Esophagus squamous epithelium (tissue), 5 donors: ENCODE measurements around the gene PRRT2. TPM values are rescaled to one million over a fixed set of nuclear protein-coding genes. Genes with fewer than 3 reads are reported as not detected.

ENCODE experiments used
- DNase-seq: peaks from one replicate; lab custom pipeline; 2025; lab: John Stamatoyannopoulos, UW
- H3K27ac ChIP-seq, 4 donors: fragments of 200-600 bp; sonication (generic); one replicate each; pipeline ENCODE4 v1.5.1; 2016 to 2019; ENCODE audit warnings: mild to moderate bottlenecking in 1 of 4
- H3K27me3 ChIP-seq, 4 donors: fragments of 200-600 bp; sonication (generic); 1 replicate in 3 of 4; 2 replicates in 1 of 4; pipeline versions ENCODE4 v1.5.1 to v1.6.0; 2017 to 2021; ENCODE audit warnings: antibody characterized with exemption in 1 of 4
- H3K36me3 ChIP-seq, 3 donors: fragments of 200-600 bp; sonication (generic); one replicate each; pipeline ENCODE4 v1.5.1; 2016 to 2019
- H3K4me1 ChIP-seq, 3 donors: fragments of 200-600 bp; sonication (generic); one replicate each; pipeline ENCODE4 v1.5.1; 2017 to 2019
- H3K4me3 ChIP-seq, 4 donors: fragments of 200-600 bp; sonication (generic); 1 replicate in 3 of 4; 2 replicates in 1 of 4; pipeline ENCODE4 v1.5.1; 2016 to 2019; ENCODE audit warnings: mild to moderate bottlenecking in 2 of 4, moderate library complexity in 1 of 4
- H3K9me3 ChIP-seq, 3 donors: fragments of 200-600 bp; sonication (generic); one replicate each; pipeline ENCODE4 v1.5.1; 2016 to 2019
- POLR2A ChIP-seq, 4 donors: fragments of 450-650 bp; IDR thresholded peaks; one replicate each; pipeline ENCODE4 v1.6.1; 2017; ENCODE audit warnings: antibody characterized with exemption in 4 of 4, mild to moderate bottlenecking in 4 of 4, moderate library complexity in 3 of 4
- WGBS, 2 donors: methylation state at CpG; one replicate each; pipeline ENCODE4 v1.1.5; 2018; 5-methylcytosine and 5-hydroxymethylcytosine counted together
- intact Hi-C: fragments of 100-400 bp; cut with DNase I; formaldehyde crosslinking; loops from one replicate; pipeline ENCODE4 v1.15.0; 2022
- total RNA-seq, 4 donors: library from RNA; depleted of rRNA; stranded (reverse); fragments of >200 nt; gene quantifications; one replicate each; pipeline ENCODE4 v1.1.0, GENCODE V29; 2016
- TF ChIP-seq, protein P1 (sequence below), 6 experiments: fragments of 450-650 bp in 4 of 6; fragments of 200-600 bp in 2 of 6; sonication (generic) in 2 of 6; IDR thresholded peaks; one replicate each; pipeline ENCODE4 v1.5.1; 2016 to 2019; ENCODE audit warnings: antibody characterized with exemption in 6 of 6, mild to moderate bottlenecking in 4 of 6, moderate library complexity in 4 of 6
- donor health status: DM: yes; HTN: yes; CAD: no.

PRRT2 gene
- total RNA-seq, 4 donors from 2014 or later, result 0.40 to 1.9 (median 0.53) TPM; not detected in 1

DNA sequence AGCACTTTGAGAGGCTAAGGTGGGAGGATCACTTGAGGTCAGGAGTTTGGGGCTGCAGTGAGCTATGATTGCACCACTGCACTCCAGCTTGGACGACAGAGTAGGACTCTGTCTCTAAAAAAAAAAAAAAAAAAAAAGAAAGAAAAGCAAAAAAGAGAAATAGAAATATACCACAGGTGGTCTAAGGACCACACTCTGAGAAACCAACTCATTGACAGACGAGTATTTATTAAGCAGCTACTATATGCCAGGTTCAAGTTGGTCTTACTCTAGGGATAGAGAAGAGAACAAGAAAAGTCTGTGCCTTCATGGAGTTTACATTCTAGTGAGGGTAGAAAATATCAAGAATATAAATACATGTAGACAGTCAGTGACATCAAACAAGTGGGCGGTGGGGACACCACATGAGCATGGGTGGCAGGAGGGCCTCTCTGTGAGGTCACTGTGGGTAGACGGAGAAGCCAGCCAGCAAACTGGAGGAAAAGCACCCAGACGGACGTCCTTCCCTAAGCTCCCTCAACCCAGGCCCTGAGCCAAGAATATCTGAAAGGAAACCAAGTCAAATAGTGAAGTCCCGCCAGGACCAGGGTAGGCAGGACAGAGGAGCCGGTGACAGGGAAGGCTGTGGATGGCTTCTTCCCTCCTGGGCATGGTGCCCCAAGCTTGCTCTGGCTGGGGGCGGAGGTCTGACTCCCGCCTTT is 46.3 kb downstream of the PRRT2 start:
- H3K9me3 ChIP-seq, result no peaks in the 10 kb centered on the region
- 68% methylated on average over 7 of the region's 10 CpGs for WGBS, 2 donors
- H3K36me3 ChIP-seq, result peaks cover 19 to 33% (median 22%) of the 10 kb centered on the region in 3 donors
- no peak overlapping the region for H3K4me3 ChIP-seq
- no peak for TF ChIP-seq POLR2A (IDR thresholded peaks at IDR 0.05)
- TF ChIP-seq, protein P1, sequence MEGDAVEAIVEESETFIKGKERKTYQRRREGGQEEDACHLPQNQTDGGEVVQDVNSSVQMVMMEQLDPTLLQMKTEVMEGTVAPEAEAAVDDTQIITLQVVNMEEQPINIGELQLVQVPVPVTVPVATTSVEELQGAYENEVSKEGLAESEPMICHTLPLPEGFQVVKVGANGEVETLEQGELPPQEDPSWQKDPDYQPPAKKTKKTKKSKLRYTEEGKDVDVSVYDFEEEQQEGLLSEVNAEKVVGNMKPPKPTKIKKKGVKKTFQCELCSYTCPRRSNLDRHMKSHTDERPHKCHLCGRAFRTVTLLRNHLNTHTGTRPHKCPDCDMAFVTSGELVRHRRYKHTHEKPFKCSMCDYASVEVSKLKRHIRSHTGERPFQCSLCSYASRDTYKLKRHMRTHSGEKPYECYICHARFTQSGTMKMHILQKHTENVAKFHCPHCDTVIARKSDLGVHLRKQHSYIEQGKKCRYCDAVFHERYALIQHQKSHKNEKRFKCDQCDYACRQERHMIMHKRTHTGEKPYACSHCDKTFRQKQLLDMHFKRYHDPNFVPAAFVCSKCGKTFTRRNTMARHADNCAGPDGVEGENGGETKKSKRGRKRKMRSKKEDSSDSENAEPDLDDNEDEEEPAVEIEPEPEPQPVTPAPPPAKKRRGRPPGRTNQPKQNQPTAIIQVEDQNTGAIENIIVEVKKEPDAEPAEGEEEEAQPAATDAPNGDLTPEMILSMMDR (IDR thresholded peaks at IDR 0.05), result no peak
- intact Hi-C loops, result no loop called here
- no peak for DNase-seq
- H3K27ac ChIP-seq, result no peak overlapping the region
- H3K27me3 ChIP-seq, result no peaks in the 10 kb centered on the region
- peaks cover 10 to 26% (median 14%) of the 10 kb centered on the region in 3 donors for H3K4me1 ChIP-seq

DNA sequence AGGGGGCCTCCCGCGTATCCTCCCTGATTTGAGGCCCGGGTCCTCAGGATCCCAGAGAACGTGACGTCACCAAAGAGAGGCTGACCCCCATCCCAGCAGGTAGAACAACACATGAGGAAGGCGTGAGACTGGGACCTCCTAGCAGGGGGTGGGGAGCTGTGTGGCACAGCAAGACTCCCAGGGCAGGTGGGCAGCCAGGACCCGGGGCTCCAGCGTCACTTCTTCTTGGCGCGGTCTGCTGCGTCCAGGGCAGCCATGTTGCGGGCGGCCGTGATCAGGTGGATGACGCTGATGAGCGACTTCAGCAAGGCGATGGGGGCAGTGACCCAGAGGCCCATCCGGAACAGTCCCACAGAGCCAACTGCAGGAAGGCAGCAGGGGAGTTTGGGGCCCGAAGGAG is 47.0 kb downstream of the PRRT2 start:
- Histone ChIP-seq H3K4me1 (peaks cover 16 to 32% (median 19%) of the 10 kb centered on the region in 3 donors), H3K27me3 (no peaks in the 10 kb centered on the region), H3K4me3 (no peak overlapping the region), H3K9me3 (no peaks in the 10 kb centered on the region), H3K27ac (no peak overlapping the region), H3K36me3 (peaks cover 19 to 33% (median 22%) of the 10 kb centered on the region in 3 donors)
- intact Hi-C loops, result no loop called here
- TF ChIP-seq, protein P1 (IDR thresholded peaks at IDR 0.05), result no peak
- TF ChIP-seq POLR2A (IDR thresholded peaks at IDR 0.05), result no peak
- WGBS, 2 donors, result 80 to 90% methylated on average over 2 to 14 of the region's 19 CpGs
- DNase-seq, result no peak

DNA sequence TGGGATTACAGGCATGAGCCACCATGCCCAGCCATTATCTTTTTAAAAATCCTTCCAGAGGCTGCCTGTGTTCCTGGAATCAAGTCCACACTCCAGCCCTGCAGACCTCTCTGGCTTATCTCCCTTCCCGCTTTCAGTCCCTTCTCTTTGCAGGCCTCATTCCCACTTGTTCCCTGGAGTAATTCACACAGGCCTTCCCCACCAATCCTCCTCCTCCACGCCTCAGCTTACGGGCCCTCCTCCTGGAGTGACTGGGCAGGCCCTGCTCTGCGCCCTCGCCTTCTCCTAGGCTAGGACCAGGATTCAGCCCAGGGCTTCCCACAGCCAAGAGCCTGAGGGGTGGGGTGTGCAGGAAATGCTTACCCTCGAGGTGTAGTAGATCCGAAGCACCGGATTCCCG is 48.2 kb downstream of the PRRT2 start:
- Histone ChIP-seq H3K4me3 (no peak overlapping the region), H3K27ac (no peak overlapping the region), H3K36me3 (peaks cover 19 to 33% (median 22%) of the 10 kb centered on the region in 3 donors), H3K27me3 (no peaks in the 10 kb centered on the region), H3K4me1 (peaks cover 16 to 32% (median 20%) of the 10 kb centered on the region in 3 donors), H3K9me3 (no peaks in the 10 kb centered on the region)
- DNase-seq, result no peak
- TF ChIP-seq, protein P1 (IDR thresholded peaks at IDR 0.05), result no peak
- 91 to 98% methylated on average over 9 of the region's 9 CpGs for WGBS, 2 donors
- intact Hi-C loops, result no loop called here

DNA sequence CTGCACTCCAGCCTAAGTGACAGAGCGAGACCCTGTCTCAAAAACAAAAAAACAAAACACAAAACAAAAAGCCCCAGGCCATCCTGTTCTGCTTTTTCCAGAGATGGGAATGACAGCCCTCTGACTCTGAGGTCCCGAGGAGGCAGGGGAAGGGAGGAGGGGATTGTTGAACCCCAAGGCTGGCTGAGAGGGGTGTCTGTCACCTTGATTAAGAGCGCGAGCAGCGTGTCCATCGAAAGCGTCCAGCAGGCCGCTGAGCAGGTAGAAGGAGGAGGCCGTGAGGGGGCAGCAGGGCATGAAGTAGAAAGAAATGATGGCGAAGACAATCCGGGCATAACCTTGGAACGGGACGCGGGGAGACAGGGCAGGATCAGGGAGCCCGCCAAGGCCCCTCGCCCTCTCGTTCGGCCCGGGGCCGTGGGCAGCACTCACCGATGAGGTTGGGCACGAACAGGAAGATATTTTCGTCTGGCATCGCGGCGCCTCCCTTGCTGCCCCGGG is 50.4 kb downstream of the PRRT2 start:
- H3K27me3 ChIP-seq, result no peaks in the 10 kb centered on the region
- 1 to 3% methylated on average over 18 to 19 of the region's 27 CpGs for WGBS, 2 donors
- intact Hi-C loops, result no loop called here
- H3K4me3 ChIP-seq, result peak overlapping the region; percentile 63 to 98 (median 91)
- H3K36me3 ChIP-seq, result peaks cover 19 to 33% (median 22%) of the 10 kb centered on the region in 3 donors
- TF ChIP-seq, protein P1 (IDR thresholded peaks at IDR 0.05), result no peak
- TF ChIP-seq POLR2A (IDR thresholded peaks at IDR 0.05), result no peak
- DNase-seq, result no peak
- H3K9me3 ChIP-seq, result no peaks in the 10 kb centered on the region
- peaks cover 16 to 32% (median 20%) of the 10 kb centered on the region in 3 donors for H3K4me1 ChIP-seq
- H3K27ac ChIP-seq, result peak overlapping the region; percentile 87 to 96 (median 93)
